Left lung (tissue), 10 donors: ENCODE results near the gene PLA2G4D. TPM values are rescaled to one million over a fixed set of nuclear protein-coding genes. Genes with fewer than 3 reads are reported as not detected.

ENCODE experiments used
- ATAC-seq: fragments of 200-7000 bp; cut with Tn5 transposase; one replicate; pipeline ENCODE4 v1.9.1; 2020; ENCODE audit warnings: moderate library complexity
- DNase-seq, 4 donors: peaks; one replicate each; pipeline ENCODE4 v3.0.0-alpha.2; 2013 to 2020
- H3K27ac ChIP-seq, 2 donors: fragments of 200-600 bp; sonication (generic) in 1 of 2; one replicate each; pipeline versions ENCODE4 v1.5.0 to v1.8.0; 2020 to 2021
- H3K27me3 ChIP-seq, 2 donors: fragments of 200-600 bp; sonication (generic) in 1 of 2; one replicate each; pipeline versions ENCODE4 v1.5.0 to v1.8.0; 2020 to 2021
- H3K36me3 ChIP-seq, 2 donors: fragments of 200-600 bp; sonication (generic) in 1 of 2; one replicate each; pipeline versions ENCODE4 v1.5.0 to v1.8.0; 2020 to 2021
- H3K4me1 ChIP-seq, 2 donors: fragments of 200-600 bp; one replicate each; pipeline ENCODE4 v1.8.0; 2021
- H3K4me3 ChIP-seq, 2 donors: fragments of 200-600 bp; sonication (generic) in 1 of 2; one replicate each; pipeline versions ENCODE4 v1.5.0 to v1.8.0; 2020 to 2021; ENCODE audit warnings: mild to moderate bottlenecking in 1 of 2
- H3K9me3 ChIP-seq, 2 donors: fragments of 200-600 bp; sonication (generic) in 1 of 2; one replicate each; pipeline versions ENCODE4 v1.5.0 to v1.8.0; 2020 to 2021
- CTCF ChIP-seq, 2 donors: fragments of 200-600 bp; sonication (generic) in 1 of 2; IDR thresholded peaks; one replicate each; pipeline versions ENCODE4 v1.5.0 to v1.8.0; 2021; ENCODE audit warnings: antibody characterized with exemption in 2 of 2
- intact Hi-C, 2 donors: fragments of 100-400 bp; cut with DNase I; formaldehyde crosslinking; loops; one replicate each; pipeline versions ENCODE4 v1.11.2 to v1.14.2; 2022
- polyA plus RNA-seq, 6 donors: library from polyadenylated mRNA; unstranded; fragments of 120-200 nt; gene quantifications; one replicate each; pipeline ENCODE4 v1.2.1, GENCODE V29; 2013; ENCODE audit not compliant: insufficient read length in 6 of 6
- total RNA-seq, 2 donors: library from RNA; stranded (reverse); fragmentation: NEBNext Ultra II Directional; extraction: Animal tissue kit (Norgen Biotek cat#: 25700); gene quantifications; one replicate each; pipeline ENCODE4 v1.2.1, GENCODE V29; 2021
- donor health status: DM: no; HTN: yes; CAD: no.
- donor health status: DM: no; HTN: no; CAD: no.

PLA2G4D gene
- total and polyA plus RNA-seq, 8 donors, result 0.06 to 0.17 (median 0.13) TPM

GRCh38 chr15:42059661-42060476, 34.5 kb downstream of the PLA2G4D start:
- H3K4me1 ChIP-seq, result peaks cover 5 to 28% of the 10 kb centered on the region in 2 donors

GRCh38 chr15:42058791-42059190, 35.6 kb downstream of the PLA2G4D start:
- Histone ChIP-seq H3K27ac (no peak overlapping the region), H3K4me3 (no peak overlapping the region), H3K4me1 (peaks cover 5 to 28% of the 10 kb centered on the region in 2 donors), H3K27me3 (peaks cover 0 to 7% of the 10 kb centered on the region in 2 donors), H3K9me3 (no peaks in the 10 kb centered on the region), H3K36me3 (no peaks in the 10 kb centered on the region)
- DNase-seq (no peak), ATAC-seq (no peak)
- no peak for TF ChIP-seq CTCF (IDR thresholded peaks at IDR 0.05)
- intact Hi-C loops, result loop anchor here in 1 of 2 donors (5.0 kb wide), 1 partner anchor 71 kb away; no protein-coding TSS in a partner anchor

More at GRCh38 chr15:42059661-42060476, 34.5 kb downstream of the PLA2G4D start:
- TF ChIP-seq CTCF (IDR thresholded peaks at IDR 0.05), result peak; percentile 86 to 88
- Histone ChIP-seq H3K36me3 (no peaks in the 10 kb centered on the region), H3K9me3 (no peaks in the 10 kb centered on the region), H3K27ac (no peak overlapping the region), H3K27me3 (peaks cover 0 to 7% of the 10 kb centered on the region in 2 donors), H3K4me3 (no peak overlapping the region)
- DNase-seq (peak in 2 of 4 donors; percentile 33 to 52), ATAC-seq (peak; percentile 18)
- intact Hi-C loops, result loop anchor here in 1 of 2 donors (5.0 kb wide), 1 partner anchor 73 kb away; no protein-coding TSS in a partner anchor

GRCh38 chr15:42057799-42058646, 36.3 kb downstream of the PLA2G4D start:
- peak overlapping the region; percentile 74 to 87 for H3K27ac ChIP-seq
- ATAC-seq (peak; percentile 21), DNase-seq (no peak)
- intact Hi-C loops, result loop anchor here in 1 of 2 donors (5.0 kb wide), 1 partner anchor 71 kb away; no protein-coding TSS in a partner anchor
- no peak for TF ChIP-seq CTCF (IDR thresholded peaks at IDR 0.05)
- peaks cover 5 to 28% of the 10 kb centered on the region in 2 donors for H3K4me1 ChIP-seq
- no peaks in the 10 kb centered on the region for H3K9me3 ChIP-seq
- H3K27me3 ChIP-seq, result peaks cover 0 to 7% of the 10 kb centered on the region in 2 donors
- no peaks in the 10 kb centered on the region for H3K36me3 ChIP-seq
- no peak overlapping the region for H3K4me3 ChIP-seq

- DNase-seq, result peak; percentile 56 to 89 (median 85)
- no peaks in the 10 kb centered on the region for H3K9me3 ChIP-seq
- H3K27me3 ChIP-seq, result peaks cover 0 to 7% of the 10 kb centered on the region in 2 donors
- peak overlapping the region; percentile 74 to 87 for H3K27ac ChIP-seq
- ATAC-seq, result peak; percentile 84
- TF ChIP-seq CTCF (IDR thresholded peaks at IDR 0.05), result peak; percentile 41 to 46
- peaks cover 5 to 28% of the 10 kb centered on the region in 2 donors for H3K4me1 ChIP-seq
- H3K36me3 ChIP-seq, result no peaks in the 10 kb centered on the region
- intact Hi-C loops, result loop anchor here in 1 of 2 donors (5.0 kb wide), 1 partner anchor 70 kb away; no protein-coding TSS in a partner anchor
- H3K4me3 ChIP-seq, result peak overlapping the region; percentile 6 to 19
Measured at GRCh38 chr15:42056934-42057798, 37.2 kb downstream of the PLA2G4D start.
